GM18508 (cell line): ENCODE measurements around the gene DCUN1D4.

Experiments used
- ATAC-seq: cut with Tn5 transposase; IDR thresholded peaks from one replicate; pipeline ENCODE4 v1.9.1; 2021; ENCODE audit warnings: moderate number of reproducible peaks; ENCODE audit not compliant: insufficient read depth, unreplicated experiment

The DCUN1D4 gene

GRCh38 chr4:51958199-51958968 is 115.4 kb downstream of the DCUN1D4 start:
- ATAC-seq = no peak

- no peak for ATAC-seq
These were observed 117.5 kb downstream of the DCUN1D4 start for GRCh38 chr4:51960486-51960885.

- ATAC-seq = no peak
These were observed 121.0 kb downstream of the DCUN1D4 start for GRCh38 chr4:51963841-51964517.

- no peak for ATAC-seq
These were observed 122.9 kb downstream of the DCUN1D4 start for GRCh38 chr4:51965862-51966261.
